ENCODE data around the gene ERC1.

GRCh38 chr12:996881-997280 lies 5.9 kb downstream of the ERC1 start:
- TF ChIP-seq, protein P1, sequence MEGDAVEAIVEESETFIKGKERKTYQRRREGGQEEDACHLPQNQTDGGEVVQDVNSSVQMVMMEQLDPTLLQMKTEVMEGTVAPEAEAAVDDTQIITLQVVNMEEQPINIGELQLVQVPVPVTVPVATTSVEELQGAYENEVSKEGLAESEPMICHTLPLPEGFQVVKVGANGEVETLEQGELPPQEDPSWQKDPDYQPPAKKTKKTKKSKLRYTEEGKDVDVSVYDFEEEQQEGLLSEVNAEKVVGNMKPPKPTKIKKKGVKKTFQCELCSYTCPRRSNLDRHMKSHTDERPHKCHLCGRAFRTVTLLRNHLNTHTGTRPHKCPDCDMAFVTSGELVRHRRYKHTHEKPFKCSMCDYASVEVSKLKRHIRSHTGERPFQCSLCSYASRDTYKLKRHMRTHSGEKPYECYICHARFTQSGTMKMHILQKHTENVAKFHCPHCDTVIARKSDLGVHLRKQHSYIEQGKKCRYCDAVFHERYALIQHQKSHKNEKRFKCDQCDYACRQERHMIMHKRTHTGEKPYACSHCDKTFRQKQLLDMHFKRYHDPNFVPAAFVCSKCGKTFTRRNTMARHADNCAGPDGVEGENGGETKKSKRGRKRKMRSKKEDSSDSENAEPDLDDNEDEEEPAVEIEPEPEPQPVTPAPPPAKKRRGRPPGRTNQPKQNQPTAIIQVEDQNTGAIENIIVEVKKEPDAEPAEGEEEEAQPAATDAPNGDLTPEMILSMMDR (IDR thresholded peaks at IDR 0.05; ENCODE audit: poor library complexity), result no peak
- no peak for TF ChIP-seq EZH2phosphoT487 (IDR thresholded peaks at IDR 0.05; ENCODE audit: low read depth, severe bottlenecking, unreplicated experiment)
- TF ChIP-seq EZH2 (IDR thresholded peaks at IDR 0.05; ENCODE audit: borderline replicate concordance), result no peak

All from hepatocyte (in vitro differentiated cells).